ENCODE results near the gene TMEM108. TPM values are rescaled to one million over a fixed set of nuclear protein-coding genes. Genes with fewer than 3 reads are reported as not detected.

Gene TMEM108
- total and polyA plus RNA-seq, 10 of the 15 experiments (the other 5 are each of a cell fraction or from before 2014, with no cell fraction given) = 0.02 to 0.58 (median 0.12) TPM; not detected in 5

DNA sequence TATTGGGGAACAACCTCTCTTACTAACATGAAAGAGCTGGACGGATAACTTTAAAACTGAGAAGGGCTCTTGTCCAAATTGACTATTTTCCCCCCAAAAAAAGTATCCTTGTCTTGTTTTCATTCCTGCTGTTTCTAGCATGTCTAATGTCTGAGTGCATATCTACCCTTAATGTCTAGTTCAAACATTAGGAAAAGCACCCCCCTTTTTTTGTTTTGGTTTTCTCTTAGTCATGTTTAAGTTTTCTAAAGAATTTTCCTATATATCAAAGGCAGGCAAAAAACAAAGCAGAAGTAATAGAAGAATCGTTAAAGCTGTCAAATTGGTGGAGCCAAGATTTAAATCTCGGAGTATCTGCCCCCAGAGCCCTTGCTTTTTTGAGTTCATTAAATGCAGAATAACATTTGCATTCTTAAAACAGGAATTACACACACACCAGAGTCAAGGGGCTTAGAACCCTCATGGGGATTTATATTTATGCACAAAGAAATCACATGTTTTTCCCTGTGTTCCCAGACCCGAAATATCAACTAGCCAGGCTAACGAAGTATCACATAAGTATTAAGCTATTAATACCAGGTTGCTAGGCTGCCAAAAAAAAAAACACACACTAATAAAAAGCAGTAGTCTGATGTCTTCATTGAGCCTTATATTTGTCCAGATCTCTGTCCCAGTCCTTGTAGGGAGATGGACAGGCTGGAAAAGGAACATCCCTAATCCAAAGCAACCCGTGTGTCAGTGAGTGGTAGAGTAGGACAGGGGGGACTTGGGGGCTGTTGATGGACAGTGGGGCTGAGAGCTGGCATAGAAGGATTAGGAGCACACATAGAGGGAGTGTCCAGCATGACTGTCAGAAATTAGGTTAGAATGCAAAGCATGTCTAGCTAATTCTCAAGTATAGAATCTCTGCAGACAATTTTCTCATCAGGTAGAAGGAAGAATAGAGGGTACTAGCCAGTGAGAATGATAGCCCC is 258.0 kb downstream of the TMEM108 start:
- no peak overlapping the region for H3K4me3 ChIP-seq
- intact Hi-C loops (cut with micrococcal nuclease; ENCODE audit: unreplicated experiment) = loop anchor here (10.0 kb wide), 1 partner anchor 571 kb away; the partner anchor contains the start of gene NPHP3
- H3K9me3 ChIP-seq (replicated peaks; ENCODE audit: control insufficient read depth, insufficient read depth, low read length) = no peaks in the 10 kb centered on the region
- TF ChIP-seq ZNF274 (IDR thresholded peaks at IDR 0.05; ENCODE audit: insufficient read depth, insufficient read length) (no peak), SP1 (IDR thresholded peaks at IDR 0.05; ENCODE audit: low read depth, low read length) (no peak), JUND (IDR thresholded peaks at IDR 0.05; ENCODE audit: low read depth, low read length) (no peak), FOXK2 (IDR thresholded peaks at IDR 0.05) (no peak), SMAD5 (IDR thresholded peaks at IDR 0.05; ENCODE audit: low read depth) (no peak), SMAD1 (IDR thresholded peaks at IDR 0.05; ENCODE audit: low read depth, partially characterized antibody) (no peak), TARDBP (IDR thresholded peaks at IDR 0.05; ENCODE audit: borderline replicate concordance) (no peak), SUPT20H (IDR thresholded peaks at IDR 0.05; ENCODE audit: borderline replicate concordance, control insufficient read depth, low read depth, low read length) (no peak), CEBPB (IDR thresholded peaks at IDR 0.05; ENCODE audit: borderline replicate concordance in 1 of 2, low read depth in 2 of 2, low read length in 2 of 2) (no peak), SMARCA5 (IDR thresholded peaks at IDR 0.05) (no peak)
- TF ChIP-seq, protein P1, sequence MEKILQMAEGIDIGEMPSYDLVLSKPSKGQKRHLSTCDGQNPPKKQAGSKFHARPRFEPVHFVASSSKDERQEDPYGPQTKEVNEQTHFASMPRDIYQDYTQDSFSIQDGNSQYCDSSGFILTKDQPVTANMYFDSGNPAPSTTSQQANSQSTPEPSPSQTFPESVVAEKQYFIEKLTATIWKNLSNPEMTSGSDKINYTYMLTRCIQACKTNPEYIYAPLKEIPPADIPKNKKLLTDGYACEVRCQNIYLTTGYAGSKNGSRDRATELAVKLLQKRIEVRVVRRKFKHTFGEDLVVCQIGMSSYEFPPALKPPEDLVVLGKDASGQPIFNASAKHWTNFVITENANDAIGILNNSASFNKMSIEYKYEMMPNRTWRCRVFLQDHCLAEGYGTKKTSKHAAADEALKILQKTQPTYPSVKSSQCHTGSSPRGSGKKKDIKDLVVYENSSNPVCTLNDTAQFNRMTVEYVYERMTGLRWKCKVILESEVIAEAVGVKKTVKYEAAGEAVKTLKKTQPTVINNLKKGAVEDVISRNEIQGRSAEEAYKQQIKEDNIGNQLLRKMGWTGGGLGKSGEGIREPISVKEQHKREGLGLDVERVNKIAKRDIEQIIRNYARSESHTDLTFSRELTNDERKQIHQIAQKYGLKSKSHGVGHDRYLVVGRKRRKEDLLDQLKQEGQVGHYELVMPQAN (conservative IDR thresholded peaks at IDR 0.05) = no peak
- TF ChIP-seq, protein P2, sequence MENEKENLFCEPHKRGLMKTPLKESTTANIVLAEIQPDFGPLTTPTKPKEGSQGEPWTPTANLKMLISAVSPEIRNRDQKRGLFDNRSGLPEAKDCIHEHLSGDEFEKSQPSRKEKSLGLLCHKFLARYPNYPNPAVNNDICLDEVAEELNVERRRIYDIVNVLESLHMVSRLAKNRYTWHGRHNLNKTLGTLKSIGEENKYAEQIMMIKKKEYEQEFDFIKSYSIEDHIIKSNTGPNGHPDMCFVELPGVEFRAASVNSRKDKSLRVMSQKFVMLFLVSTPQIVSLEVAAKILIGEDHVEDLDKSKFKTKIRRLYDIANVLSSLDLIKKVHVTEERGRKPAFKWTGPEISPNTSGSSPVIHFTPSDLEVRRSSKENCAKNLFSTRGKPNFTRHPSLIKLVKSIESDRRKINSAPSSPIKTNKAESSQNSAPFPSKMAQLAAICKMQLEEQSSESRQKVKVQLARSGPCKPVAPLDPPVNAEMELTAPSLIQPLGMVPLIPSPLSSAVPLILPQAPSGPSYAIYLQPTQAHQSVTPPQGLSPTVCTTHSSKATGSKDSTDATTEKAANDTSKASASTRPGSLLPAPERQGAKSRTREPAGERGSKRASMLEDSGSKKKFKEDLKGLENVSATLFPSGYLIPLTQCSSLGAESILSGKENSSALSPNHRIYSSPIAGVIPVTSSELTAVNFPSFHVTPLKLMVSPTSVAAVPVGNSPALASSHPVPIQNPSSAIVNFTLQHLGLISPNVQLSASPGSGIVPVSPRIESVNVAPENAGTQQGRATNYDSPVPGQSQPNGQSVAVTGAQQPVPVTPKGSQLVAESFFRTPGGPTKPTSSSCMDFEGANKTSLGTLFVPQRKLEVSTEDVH (IDR thresholded peaks at IDR 0.05; ENCODE audit: low read depth, partially characterized antibody) = no peak
- TF ChIP-seq, protein P3, sequence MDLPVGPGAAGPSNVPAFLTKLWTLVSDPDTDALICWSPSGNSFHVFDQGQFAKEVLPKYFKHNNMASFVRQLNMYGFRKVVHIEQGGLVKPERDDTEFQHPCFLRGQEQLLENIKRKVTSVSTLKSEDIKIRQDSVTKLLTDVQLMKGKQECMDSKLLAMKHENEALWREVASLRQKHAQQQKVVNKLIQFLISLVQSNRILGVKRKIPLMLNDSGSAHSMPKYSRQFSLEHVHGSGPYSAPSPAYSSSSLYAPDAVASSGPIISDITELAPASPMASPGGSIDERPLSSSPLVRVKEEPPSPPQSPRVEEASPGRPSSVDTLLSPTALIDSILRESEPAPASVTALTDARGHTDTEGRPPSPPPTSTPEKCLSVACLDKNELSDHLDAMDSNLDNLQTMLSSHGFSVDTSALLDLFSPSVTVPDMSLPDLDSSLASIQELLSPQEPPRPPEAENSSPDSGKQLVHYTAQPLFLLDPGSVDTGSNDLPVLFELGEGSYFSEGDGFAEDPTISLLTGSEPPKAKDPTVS (IDR thresholded peaks at IDR 0.05; ENCODE audit: low read depth, low read length) = no peak
- no peak for DNase-seq (ENCODE audit: low read depth, low spot score)
- ChIA-PET CTCF (no interaction called here), POLR2A (no interaction called here), RAD21 (ENCODE audit: unreplicated experiment) (no interaction called here), SMC1A (ENCODE audit: uncharacterized antibody, unreplicated experiment) (interaction anchor here (1.2 kb wide), 1 partner anchor 42 kb away, joined by 3 read pairs; no protein-coding TSS in a partner anchor)
- in situ Hi-C loops (cut with MboI) = no loop called here
- H3K4me2 ChIP-seq (ENCODE audit: control insufficient read depth, insufficient read depth) = no peak overlapping the region
- FAIRE-seq = no peak
- BruUV-seq (replicated peaks) = no TSS peak
- H3K36me3 ChIP-seq (ENCODE audit: control insufficient read depth in 2 of 2, insufficient read depth in 2 of 2, low read length in 1 of 2) = no peaks in the 10 kb centered on the region
- no peak for ATAC-seq
- no peak overlapping the region for H2AFZ ChIP-seq (ENCODE audit: control insufficient read depth, low read depth, low read length)
- no peaks in the 10 kb centered on the region for H3K79me2 ChIP-seq (ENCODE audit: control insufficient read depth, insufficient read depth, low read length)
- H3K4me1 ChIP-seq (ENCODE audit: control insufficient read depth, insufficient read depth, low read length) = no peaks in the 10 kb centered on the region; the same call in 1 of the 2 replicates
- no peak overlapping the region for H3K9ac ChIP-seq (ENCODE audit: control insufficient read depth, insufficient read depth, low read length)
- no peaks in the 10 kb centered on the region; a peak in 1 of 4 replicates for H3K27me3 ChIP-seq (replicated peaks in 1 of 2; ENCODE audit: control insufficient read depth in 2 of 2, insufficient read depth in 2 of 2, low read length in 1 of 2)
- WGBS (ENCODE audit: insufficient coverage, insufficient replicate concordance, low lambda C conversion rate, missing lambda C conversion rate) = 7% methylated on average over 6 of the region's 6 CpGs
- H4K20me1 ChIP-seq (ENCODE audit: control insufficient read depth, insufficient read depth) = no peaks in the 10 kb centered on the region
- H3K27ac ChIP-seq (ENCODE audit: control insufficient read depth, insufficient read depth) = no peak overlapping the region

All from GM12878 (cell line).